GM18520 (cell line): ENCODE measurements around the gene GATA1.

ENCODE experiments used
- ATAC-seq: cut with Tn5 transposase; IDR thresholded peaks from one replicate; pipeline ENCODE4 v1.9.1; 2021; ENCODE audit not compliant: unreplicated experiment

GATA1 gene

GRCh38 chrX:48784726-48785125, 1.7 kb upstream of the GATA1 start:
- ATAC-seq: no peak

GRCh38 chrX:48785186-48785539, 1.2 kb upstream of the GATA1 start:
- no peak for ATAC-seq

DNA sequence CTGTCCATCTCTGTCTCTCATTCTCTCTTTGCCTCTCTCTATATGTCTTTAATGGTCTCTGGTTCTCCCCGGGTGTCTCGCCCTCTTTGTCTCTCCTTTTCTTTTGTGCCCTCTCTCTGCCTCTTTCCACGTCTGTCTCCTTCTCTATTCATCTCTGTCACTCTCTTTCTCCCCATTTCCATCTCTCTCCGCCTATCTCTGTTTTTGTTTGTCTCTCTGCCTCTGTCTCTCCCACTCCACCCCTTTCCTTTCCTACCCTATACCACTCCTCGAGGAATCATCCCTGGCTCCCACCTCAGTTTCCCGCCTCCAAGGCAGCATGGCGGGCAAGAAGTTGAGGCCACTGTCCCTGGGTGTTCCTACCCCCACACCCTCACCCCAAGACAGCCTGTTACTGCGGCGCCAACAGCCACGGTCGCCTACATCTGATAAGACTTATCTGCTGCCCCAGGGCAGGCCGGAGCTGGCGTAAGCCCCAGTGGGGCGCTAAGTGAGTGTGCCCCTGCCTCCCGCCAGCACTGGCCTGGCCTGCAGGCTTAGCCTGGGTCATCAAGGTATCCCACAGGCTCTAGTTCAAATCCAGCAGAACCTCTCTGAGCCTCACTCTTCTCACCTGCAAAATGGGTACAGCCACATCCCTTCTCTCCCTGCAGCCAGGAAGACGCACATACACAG, 713 bp upstream of the GATA1 start:
- ATAC-seq: no peak

DNA sequence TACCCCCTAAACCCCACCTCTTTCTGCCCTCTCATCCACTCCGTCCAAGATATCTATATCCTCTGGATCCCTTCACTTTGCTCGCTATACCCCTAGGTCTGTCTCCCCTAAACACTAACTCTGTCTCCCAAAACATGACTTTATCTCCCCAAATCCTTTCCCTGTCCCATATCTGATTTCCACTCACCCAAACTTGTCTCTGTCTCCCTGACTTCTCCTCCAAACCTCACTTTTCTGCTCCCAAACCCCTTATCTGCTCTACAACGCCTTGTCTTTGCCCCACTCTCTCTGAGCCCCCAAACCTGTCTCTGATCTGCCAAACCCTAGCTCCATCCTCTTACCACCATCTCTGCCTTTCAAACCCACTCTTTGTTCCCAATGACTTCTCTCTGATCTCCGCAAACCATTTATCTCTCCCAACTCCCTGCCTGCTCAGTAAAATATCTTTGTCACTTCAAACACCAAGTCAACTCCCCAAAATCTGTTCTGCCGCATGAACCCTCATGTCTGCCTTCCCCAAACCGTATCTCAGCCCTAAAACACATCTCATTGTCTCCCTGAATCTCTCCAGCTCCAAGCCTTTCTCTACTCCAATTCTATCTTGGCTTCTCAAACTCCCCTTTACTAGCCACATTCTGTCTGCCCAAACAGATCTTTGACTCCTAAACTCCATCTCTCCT, 575 bp downstream of the GATA1 start:
- ATAC-seq: no peak

- no peak for ATAC-seq
These were observed 1.4 kb downstream of the GATA1 start for GRCh38 chrX:48787505-48788443.

DNA sequence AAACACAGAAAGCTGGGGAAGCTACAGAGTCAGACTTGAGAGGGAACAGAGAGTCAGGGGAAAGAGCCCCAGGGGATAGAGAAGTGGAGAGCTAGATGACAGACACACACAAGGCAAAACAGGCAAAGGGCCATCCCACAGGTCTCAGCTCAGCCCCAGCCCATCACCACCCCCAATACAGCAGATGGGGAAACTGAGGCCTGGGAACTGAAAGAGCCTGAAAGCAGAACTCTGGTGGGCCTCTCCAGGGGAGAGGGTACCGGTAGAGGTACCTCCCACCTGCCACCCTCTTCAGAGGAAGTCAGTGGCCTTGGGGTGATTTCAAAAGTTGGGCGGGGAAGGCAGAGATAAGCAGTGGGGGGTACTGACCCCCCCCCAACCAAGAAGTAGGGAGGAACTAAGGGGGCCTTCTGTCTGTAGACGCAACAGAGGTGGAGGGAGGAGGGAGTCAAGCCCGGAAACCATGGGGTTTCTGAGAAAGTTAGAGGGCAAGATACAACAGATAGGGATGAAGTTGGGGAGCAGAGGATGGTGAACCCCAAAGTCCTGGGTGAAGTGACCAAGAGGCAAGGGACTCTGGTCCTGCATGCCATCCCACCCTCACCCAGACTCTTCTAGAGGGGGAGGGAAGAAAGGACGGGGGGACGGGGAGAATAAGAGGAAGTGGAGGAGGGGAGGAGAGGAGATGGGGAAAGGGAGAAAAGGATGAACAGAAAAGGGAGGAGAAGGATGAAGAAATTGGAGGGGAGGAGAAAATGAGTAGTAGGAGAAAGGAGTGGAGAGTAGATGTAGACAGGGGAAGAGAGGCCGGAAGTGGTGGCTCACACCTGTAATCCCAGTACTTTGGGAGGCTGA, 3.2 kb downstream of the GATA1 start:
- ATAC-seq: no peak

DNA sequence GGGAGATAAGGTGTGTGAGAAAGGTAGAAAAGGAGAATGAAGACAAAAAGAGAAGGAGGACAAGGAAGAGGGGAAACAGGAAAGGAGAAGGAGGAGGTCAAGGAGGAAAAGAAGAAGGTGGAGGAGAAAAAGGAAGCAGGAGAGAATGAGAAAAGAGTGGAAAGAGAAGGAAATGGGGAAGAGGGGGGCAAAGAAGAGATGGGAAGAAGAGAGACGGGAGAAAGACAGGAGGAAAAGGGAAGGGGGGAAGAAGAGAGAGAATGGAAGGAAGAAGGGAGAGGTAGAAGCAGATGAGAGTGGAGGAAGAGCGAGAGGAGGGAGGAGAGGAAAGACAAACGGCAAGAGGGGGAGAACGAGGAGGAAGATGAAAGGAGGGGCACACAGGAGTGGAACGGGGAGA, 4.1 kb downstream of the GATA1 start:
- no peak for ATAC-seq

DNA sequence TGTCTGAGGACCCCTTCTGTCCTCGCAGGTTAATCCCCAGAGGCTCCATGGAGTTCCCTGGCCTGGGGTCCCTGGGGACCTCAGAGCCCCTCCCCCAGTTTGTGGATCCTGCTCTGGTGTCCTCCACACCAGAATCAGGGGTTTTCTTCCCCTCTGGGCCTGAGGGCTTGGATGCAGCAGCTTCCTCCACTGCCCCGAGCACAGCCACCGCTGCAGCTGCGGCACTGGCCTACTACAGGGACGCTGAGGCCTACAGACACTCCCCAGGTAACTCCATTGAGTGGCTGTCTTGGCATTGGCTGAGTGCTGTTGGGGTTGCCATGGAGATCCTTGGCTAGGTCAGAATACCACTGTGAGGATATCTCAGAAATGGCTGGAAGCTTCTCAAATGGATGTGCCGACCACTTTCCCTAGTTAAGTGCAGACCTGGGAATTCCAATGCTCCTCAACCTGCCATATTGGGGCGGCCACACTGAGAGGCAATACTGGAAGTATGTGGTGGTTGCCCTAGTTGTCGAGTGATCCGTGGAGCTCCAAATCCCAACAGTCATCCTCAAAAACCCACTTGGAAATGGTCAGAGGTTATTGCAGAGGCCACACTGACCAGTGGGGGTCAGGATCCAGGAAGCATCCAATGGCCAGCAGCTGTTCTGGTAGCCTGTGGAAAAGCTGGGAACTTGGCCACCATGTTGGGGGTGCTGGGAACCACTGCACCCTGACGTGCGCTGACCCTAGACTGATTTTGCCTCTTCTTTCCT, 4.9 kb downstream of the GATA1 start:
- no peak for ATAC-seq

GRCh38 chrX:48792219-48792618, 5.8 kb downstream of the GATA1 start:
- no peak for ATAC-seq

- ATAC-seq: no peak
These were observed 7.5 kb downstream of the GATA1 start for GRCh38 chrX:48793935-48794334.

- no peak for ATAC-seq
These were observed 8.0 kb downstream of the GATA1 start for GRCh38 chrX:48794340-48794910.

DNA sequence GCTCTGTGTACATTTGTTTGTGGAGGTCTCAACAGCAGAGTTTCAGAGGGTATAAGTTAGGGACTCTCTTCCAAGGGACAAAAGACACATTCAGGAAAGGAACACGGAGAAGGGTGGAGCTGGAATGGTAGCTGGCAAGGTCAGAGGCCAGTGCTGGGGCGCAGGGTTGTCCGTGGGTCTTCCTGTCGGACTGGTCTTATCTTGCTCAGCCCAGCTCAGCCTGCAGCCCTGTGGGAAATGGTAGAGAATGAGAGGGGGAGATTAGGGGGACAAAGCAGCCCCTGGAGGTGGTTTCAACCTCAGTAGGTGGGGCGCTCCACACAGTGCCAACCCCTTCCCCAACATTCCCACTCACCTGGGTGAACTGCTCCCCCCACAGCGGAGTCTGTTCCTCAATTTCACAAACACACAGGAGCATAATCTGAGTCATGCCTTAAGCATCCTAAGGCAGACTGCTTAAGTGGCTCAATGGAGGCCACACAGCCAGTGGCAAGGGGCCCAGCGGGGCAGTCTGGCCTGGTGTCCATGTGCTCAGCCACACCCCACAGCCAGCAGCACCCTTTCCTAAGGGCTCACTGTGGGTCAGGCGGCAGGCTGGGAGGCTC, 8.6 kb downstream of the GATA1 start:
- no peak for ATAC-seq

DNA sequence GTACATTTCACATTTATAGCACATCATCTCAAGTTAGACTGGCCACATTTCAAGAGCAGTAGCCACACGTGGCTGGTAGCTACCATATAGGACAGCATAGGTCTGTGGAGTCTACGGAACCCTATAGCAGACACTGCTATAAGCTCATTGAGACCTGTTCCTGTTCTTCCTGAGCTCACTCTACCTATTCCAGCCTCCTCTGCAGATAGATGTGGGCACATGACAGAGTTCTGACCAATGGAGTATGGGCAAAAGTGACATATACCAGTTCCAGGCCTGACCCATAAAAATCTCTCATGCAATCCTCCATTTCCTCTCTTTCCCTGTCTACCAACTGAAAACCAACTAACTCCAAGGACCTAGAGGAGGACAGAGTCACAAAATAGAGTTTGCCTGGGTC, 11.9 kb downstream of the GATA1 start:
- no peak for ATAC-seq

DNA sequence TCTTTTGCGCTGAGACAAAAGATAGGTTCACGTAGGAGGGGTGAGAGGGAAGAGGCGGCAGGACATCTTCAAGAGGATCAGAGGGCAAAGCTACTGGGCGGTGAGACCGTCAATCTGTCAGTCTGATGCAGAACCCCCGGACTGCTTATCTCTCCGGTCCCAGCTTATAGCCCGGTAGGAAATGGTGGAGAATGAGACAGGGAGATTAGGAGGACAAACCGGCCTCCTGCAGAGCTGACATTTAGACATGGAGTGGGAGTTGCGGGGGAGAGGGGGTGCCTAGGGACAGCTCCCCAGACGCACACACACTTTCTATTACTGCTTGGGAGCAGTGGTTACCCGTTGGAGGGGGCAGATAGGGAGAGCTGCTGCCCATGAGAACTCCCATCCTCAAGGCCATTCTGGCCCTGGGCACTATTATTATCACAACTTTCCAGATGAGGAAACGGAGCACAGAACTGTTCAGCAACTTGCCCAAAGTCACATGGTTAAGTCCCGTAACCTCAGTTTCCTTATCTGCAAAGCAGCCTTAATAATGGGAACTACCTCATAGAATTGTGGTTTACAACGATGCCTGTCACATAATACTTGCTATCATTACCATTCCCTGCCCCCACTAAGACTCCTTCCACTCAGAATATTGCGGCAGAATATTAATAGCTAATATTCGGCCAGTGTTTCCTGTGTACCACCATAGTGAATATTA, 14.3 kb downstream of the GATA1 start:
- ATAC-seq: no peak

DNA sequence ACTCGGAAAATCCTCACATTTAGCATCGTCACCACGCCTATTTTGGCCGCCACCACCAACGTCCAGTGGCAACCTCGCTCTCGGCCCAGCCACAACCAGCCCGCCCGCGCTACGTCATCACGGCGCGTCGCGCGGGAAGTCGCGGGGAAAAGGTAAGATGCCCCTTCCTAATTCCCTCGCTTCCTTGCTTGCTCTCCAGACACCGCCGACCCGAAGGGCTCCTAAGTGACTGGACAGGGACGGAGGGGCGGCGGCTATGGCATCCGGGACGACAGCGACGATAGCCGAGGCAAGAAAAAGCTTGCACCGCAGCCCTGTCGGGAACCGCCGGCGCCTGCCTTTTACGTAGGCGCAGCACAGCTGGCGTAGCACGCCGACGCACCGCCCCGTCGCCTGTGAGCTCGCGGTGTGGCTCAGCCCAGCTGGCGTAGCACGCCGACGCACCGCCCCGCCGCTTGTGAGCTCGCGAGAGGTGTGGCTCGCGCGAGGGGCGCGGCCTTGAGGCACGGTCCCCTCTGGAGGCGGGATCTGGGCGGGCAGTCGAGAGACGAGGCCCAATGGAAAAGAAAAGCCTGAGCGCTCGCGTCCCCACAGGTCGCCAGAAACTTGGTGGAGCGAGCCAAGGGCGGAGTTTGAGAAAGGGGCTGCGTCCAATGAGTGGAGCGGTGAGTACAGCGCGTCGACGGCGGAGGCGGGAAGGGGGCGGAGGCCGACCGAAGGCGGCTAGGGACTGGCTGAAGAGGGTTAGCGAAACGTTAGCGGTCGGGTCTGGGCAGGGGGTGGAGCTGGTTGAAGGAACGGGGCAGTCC, 15.1 kb downstream of the GATA1 start, which contains the start of gene HDAC6:
Gene HDAC6 (plus strand): TSS at position 788 of the 809 bp plus-strand sequence. CDS start 626 bp downstream, outside the sequence.
- ATAC-seq: peak; percentile 81

DNA sequence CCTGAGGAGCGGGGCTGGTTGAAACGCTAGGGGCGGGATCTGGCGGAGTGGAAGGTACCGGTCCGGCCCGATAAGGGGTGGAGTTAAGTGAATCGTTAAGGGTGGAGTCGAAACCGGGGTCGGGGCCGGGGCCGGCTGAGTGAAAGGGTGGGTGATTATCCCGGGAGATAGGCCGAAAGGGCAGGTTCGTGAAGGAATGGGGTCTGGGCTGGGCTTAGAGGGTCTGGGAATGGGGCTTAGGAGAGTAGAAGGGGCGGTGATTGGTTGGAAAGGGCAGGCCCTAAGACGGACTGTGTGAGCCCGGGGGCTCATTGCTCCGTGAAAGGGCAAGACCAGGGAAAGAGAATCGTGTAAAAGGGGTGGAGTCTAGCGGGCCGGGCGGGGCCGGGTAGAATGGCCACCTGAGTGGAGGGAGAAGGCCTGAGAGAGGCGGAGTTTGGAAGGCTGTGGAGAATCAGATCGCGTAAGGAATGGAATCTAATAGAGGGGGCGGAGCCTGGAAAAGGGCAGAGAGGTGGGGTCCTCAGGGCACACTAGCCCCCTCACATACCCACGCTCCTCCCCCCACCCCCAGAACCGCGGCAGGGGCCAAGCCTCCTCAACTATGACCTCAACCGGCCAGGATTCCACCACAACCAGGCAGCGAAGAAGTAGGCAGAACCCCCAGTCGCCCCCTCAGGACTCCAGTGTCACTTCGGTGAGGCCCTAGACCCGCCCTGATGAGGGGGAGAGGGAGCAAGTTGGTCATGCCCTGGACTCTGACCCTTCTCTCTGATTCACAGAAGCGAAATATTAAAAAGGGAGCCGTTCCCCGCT, 15.9 kb downstream of the GATA1 start:
- ATAC-seq: peak; percentile 31

DNA sequence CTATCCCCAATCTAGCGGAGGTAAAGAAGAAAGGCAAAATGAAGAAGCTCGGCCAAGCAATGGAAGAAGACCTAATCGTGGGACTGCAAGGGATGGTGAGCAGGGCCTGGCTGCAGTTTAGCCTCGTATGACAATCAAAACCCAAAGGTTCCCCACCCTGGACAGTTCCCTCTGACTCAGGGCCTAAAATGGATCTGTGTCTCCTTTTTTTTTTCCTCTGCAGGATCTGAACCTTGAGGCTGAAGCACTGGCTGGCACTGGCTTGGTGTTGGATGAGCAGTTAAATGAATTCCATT, 16.5 kb downstream of the GATA1 start:
- ATAC-seq: no peak
